HepG2 (cell line): Measurements from ENCODE around the gene PYY. TPM values are rescaled to one million over a fixed set of nuclear protein-coding genes. Genes with fewer than 3 reads are reported as not detected.

Source experiments
- AGO1 ChIP-seq: fragments of 200-400 bp; formaldehyde crosslinking; IDR thresholded peaks from 2 replicates; pipeline ENCODE4 v1.6.1; 2017; ENCODE audit warnings: mild to moderate bottlenecking, low read depth, low read length, moderate library complexity; ENCODE audit not compliant: poor library complexity, severe bottlenecking
- ARID4A ChIP-seq: sonication (generic); formaldehyde crosslinking; IDR thresholded peaks from 2 replicates; pipeline ENCODE4 v1.5.0; 2020; ENCODE audit warnings: mild to moderate bottlenecking, missing genetic modification reagents, borderline replicate concordance
- CENPT ChIP-seq: sonication (generic); formaldehyde crosslinking; IDR thresholded peaks from 2 replicates; pipeline ENCODE4 v1.8.0; 2022; ENCODE audit warnings: low read depth, mild to moderate bottlenecking, moderate library complexity, missing genetic modification reagents
- CREB1 ChIP-seq, 2 experiments: fragments of 450-650 bp in 1 of 2; IDR thresholded peaks; 2 replicates each; pipeline ENCODE4 v1.6.1; 2016 to 2017; ENCODE audit warnings: control low read depth in 1 of 2, mild to moderate bottlenecking in 1 of 2, missing compliant biosample characterization in 1 of 2, missing genetic modification characterization in 1 of 2
- E2F1 ChIP-seq: sonication (generic); formaldehyde crosslinking; IDR thresholded peaks from 2 replicates; pipeline ENCODE4 v1.5.0; 2020; ENCODE audit warnings: missing genetic modification reagents
- EEA1 ChIP-seq: sonication (generic); formaldehyde crosslinking; IDR thresholded peaks from 2 replicates; pipeline ENCODE4 v1.5.1; 2020; ENCODE audit warnings: mild to moderate bottlenecking, missing genetic modification reagents, borderline replicate concordance
- ELF3 ChIP-seq: IDR thresholded peaks from 2 replicates; pipeline ENCODE4 v1.6.1; 2016; ENCODE audit warnings: missing genetic modification reagents, missing compliant biosample characterization
- HBP1 ChIP-seq: IDR thresholded peaks from 2 replicates; pipeline ENCODE4 v1.6.1; 2016; ENCODE audit warnings: low read depth, control low read depth
- KLF12 ChIP-seq: sonication (generic); formaldehyde crosslinking; IDR thresholded peaks from 2 replicates; pipeline ENCODE4 v1.4.0; 2020; ENCODE audit warnings: missing genetic modification reagents, borderline replicate concordance
- MIER3 ChIP-seq: IDR thresholded peaks from 2 replicates; pipeline ENCODE4 v1.6.1; 2016; ENCODE audit warnings: missing compliant biosample characterization, borderline replicate concordance
- PAX8 ChIP-seq: sonication (generic); formaldehyde crosslinking; IDR thresholded peaks from 2 replicates; pipeline ENCODE4 v1.8.0; 2022; ENCODE audit warnings: mild to moderate bottlenecking, missing genetic modification reagents, borderline replicate concordance
- PHF8 ChIP-seq: sonication (generic); formaldehyde crosslinking; IDR thresholded peaks from 2 replicates; pipeline ENCODE4 v1.5.0; 2020; ENCODE audit warnings: missing genetic modification reagents
- SMAD3 ChIP-seq: sonication (generic); formaldehyde crosslinking; IDR thresholded peaks from 2 replicates; pipeline ENCODE4 v1.4.0; 2020; ENCODE audit warnings: missing genetic modification reagents
- TAF1 ChIP-seq: sonication (generic); formaldehyde crosslinking; IDR thresholded peaks from 2 replicates; pipeline ENCODE4 v1.4.0; 2020; ENCODE audit warnings: missing genetic modification reagents
- TBL1XR1 ChIP-seq: fragments of 150-350 bp; IDR thresholded peaks from 2 replicates; pipeline ENCODE4 v1.6.1; 2014; ENCODE audit warnings: borderline replicate concordance, low read length; ENCODE audit not compliant: partially characterized antibody
- TBX3 ChIP-seq: fragments of 450-650 bp; IDR thresholded peaks from 2 replicates; pipeline ENCODE4 v1.6.1; 2017; ENCODE audit warnings: antibody characterized with exemption, mild to moderate bottlenecking, inconsistent platforms, borderline replicate concordance
- YY1 ChIP-seq: IDR thresholded peaks from 2 replicates; pipeline ENCODE4 v1.6.1; 2011; ENCODE audit warnings: low read length, low read depth, moderate library complexity, mild to moderate bottlenecking; ENCODE audit not compliant: insufficient read depth, insufficient replicate concordance
- ZMYM3 ChIP-seq: sonication (generic); formaldehyde crosslinking; IDR thresholded peaks from 2 replicates; pipeline ENCODE4 v1.5.1; 2020; ENCODE audit warnings: mild to moderate bottlenecking, missing genetic modification reagents
- ZNF768 ChIP-seq: sonication (generic); formaldehyde crosslinking; IDR thresholded peaks from 2 replicates; pipeline ENCODE4 v1.4.0; 2020; ENCODE audit warnings: missing genetic modification reagents
- ZNF816 ChIP-seq: sonication (generic); formaldehyde crosslinking; IDR thresholded peaks from 2 replicates; pipeline ENCODE4 v1.8.0; 2022; ENCODE audit warnings: missing genetic modification reagents, mild to moderate bottlenecking, borderline replicate concordance
- polyA plus RNA-seq, 8 experiments: library from polyadenylated mRNA; depleted of rRNA in 3 of 8; stranded (reverse) in 7 of 8; unstranded in 1 of 8; fragments of >200 nt; fragmentation: Illumina TruSeq in 4 of 8; extraction: Trizol in 4 of 8; gene quantifications; 2 replicates each; pipeline versions ENCODE4 v1.2.1 to v1.2.3, GENCODE V29; 2011 to 2016; ENCODE audit warnings: low read depth in 4 of 8, missing spikeins in 1 of 8, mixed read lengths in 1 of 8; ENCODE audit not compliant: insufficient read depth in 1 of 8
- total RNA-seq, 5 experiments: library from RNA; depleted of rRNA; stranded (reverse); fragments of >200 nt; fragmentation: Illumina TruSeq; extraction: Trizol; gene quantifications; 2 replicates each; pipeline ENCODE4 v1.2.3, GENCODE V29; 2016; ENCODE audit warnings: low read depth in 1 of 5
- TF ChIP-seq, protein P1 (sequence below): sonication (generic); formaldehyde crosslinking; IDR thresholded peaks from 2 replicates; pipeline ENCODE4 v1.8.1; 2023; ENCODE audit warnings: mild to moderate bottlenecking, missing genetic modification reagents

PYY gene
- total and polyA plus RNA-seq, 2 of the 13 experiments (the other 11 are each of a cell fraction or from before 2014, with no cell fraction given): 0.25 TPM; not detected in 1

DNA sequence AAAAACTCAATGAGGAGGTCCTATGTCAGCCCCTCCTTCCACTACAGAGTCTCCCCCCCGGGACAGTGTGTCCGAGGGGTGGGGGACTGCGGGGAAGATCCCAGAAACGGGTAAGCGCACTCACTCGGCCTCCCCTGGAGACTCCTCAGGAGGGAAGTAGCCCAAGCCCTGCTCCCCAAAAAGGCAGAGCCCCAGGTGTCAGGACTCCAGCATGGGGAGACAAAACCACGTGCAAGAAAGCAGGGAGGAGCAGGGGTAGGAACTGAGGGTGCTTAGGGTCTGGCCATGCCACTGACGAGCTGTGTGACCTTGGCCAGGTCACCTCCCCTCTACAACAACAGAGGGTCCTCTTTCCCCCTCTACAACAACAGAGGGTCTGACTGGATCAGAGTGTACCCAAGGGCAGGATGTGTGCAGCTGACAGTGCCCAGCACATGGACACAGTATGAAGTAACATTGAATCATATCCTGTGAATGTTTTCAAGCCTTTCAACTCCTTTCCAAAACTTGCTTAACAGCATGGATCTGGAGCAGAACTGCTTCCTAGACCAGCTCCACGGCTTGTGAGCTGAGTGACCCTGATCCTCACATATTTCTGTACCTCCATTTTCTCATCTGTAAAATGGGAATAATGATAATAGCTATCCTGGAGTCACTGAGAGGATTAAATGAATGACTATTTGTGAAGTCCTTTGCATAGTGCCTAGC lies 48.6 kb upstream of the PYY start (continued):
- no peak for TF ChIP-seq TBX3
- peak; percentile 21; the same call in 1 of the 2 replicates for TF ChIP-seq CREB1 (IDR thresholded peaks at IDR 0.05)
- TF ChIP-seq CREB1 (CRISPR knock-in tag; IDR thresholded peaks at IDR 0.05): no peak
- TF ChIP-seq ZMYM3 (CRISPR knock-in tag): peak; percentile 99
- TF ChIP-seq ZNF768: no peak
- TF ChIP-seq AGO1: no peak
- TF ChIP-seq PAX8 (CRISPR knock-in tag): no peak
- TF ChIP-seq, protein P1, sequence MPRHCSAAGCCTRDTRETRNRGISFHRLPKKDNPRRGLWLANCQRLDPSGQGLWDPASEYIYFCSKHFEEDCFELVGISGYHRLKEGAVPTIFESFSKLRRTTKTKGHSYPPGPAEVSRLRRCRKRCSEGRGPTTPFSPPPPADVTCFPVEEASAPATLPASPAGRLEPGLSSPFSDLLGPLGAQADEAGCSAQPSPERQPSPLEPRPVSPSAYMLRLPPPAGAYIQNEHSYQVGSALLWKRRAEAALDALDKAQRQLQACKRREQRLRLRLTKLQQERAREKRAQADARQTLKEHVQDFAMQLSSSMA (CRISPR knock-in tag): no peak
- no peak for TF ChIP-seq TBL1XR1
- no peak for TF ChIP-seq YY1
- peak; percentile 31; the same call in 1 of the 2 replicates for TF ChIP-seq TAF1 (CRISPR knock-in tag)
- peak; percentile 27; the same call in 1 of the 2 replicates for TF ChIP-seq ZNF816 (CRISPR knock-in tag)
- TF ChIP-seq HBP1 (CRISPR knock-in tag): 0 out of 2 replicates have a peak, but pooled peaks have one; percentile 38
- peak; percentile 87 for TF ChIP-seq ELF3 (CRISPR knock-in tag)
- peak; percentile 89 for TF ChIP-seq SMAD3
- no peak for TF ChIP-seq E2F1 (CRISPR knock-in tag)
- TF ChIP-seq KLF12 (CRISPR knock-in tag): no peak
- TF ChIP-seq ARID4A: peak; percentile 50; the same call in 1 of the 2 replicates
- TF ChIP-seq MIER3 (CRISPR knock-in tag): peak; percentile 69; the same call in 1 of the 2 replicates
- no peak for TF ChIP-seq EEA1 (CRISPR knock-in tag)
- TF ChIP-seq PHF8 (CRISPR knock-in tag): peak; percentile 19; the same call in 1 of the 2 replicates
- no peak for TF ChIP-seq CENPT (CRISPR knock-in tag)
